Measurements from ENCODE around the gene FLNB. TPM values are rescaled to one million over a fixed set of nuclear protein-coding genes. Genes with fewer than 3 reads are reported as not detected.

FLNB gene
- total and polyA plus RNA-seq, 2 of the 13 experiments (the other 11 are each of a cell fraction or from before 2014, with no cell fraction given): 106 to 130 TPM

DNA sequence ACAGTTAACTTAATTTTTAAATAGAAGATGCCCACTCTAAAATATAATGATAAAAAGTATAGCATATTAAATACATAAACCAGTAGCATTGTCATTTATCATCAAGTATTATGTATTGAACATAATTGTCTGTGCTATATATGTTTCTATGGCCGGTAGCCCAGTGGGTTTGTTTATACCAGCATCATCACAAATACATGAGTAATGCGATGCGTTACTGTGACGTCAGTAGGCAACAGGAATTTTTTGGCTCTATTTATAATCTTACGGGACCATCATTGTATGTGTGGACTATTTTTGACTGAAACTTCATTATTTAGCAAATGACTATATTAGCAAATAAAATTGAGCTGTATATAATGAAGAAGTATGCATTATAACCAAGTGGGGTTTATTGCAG, 82.1 kb downstream of the FLNB start:
- H3K4me1 ChIP-seq (ENCODE audit: insufficient read depth, low read length): peaks cover 6% of the 10 kb centered on the region
- no peak overlapping the region for H2AFZ ChIP-seq (ENCODE audit: low read length)
- no peaks in the 10 kb centered on the region for H3K9me3 ChIP-seq (ENCODE audit: low read length)
- ChIA-PET CTCF (ENCODE audit: low intra/inter-chr PET ratio, low total read pairs) (no interaction called here), POLR2A (no interaction called here)
- ATAC-seq (no peak), DNase-seq (ENCODE audit: low spot score) (no peak), FAIRE-seq (no peak)
- H3K4me3 ChIP-seq (replicated peaks in 1 of 3; ENCODE audit: insufficient read depth in 1 of 3, low read depth in 2 of 3, low read length in 3 of 3): no peak overlapping the region
- WGBS (ENCODE audit: low lambda C conversion rate): 97% methylated on average over 5 of the region's 5 CpGs
- peaks cover 16 to 62% of the 10 kb centered on the region in 2 experiments for H3K36me3 ChIP-seq (replicated peaks in 1 of 2; ENCODE audit: control insufficient read depth in 1 of 2, insufficient read depth in 2 of 2, low read length in 2 of 2)
- no peak overlapping the region for H3K4me2 ChIP-seq (ENCODE audit: low read depth, low read length)
- no peaks in the 10 kb centered on the region for H3K27me3 ChIP-seq (ENCODE audit: control insufficient read depth in 1 of 2, insufficient read depth in 2 of 2, low read length in 2 of 2)
- intact Hi-C loops (cut with micrococcal nuclease; ENCODE audit: unreplicated experiment) (no loop called here), in situ Hi-C loops (cut with HindIII; ENCODE audit: extremely low pct_ligation_motif_present, low pct_unique_long_range_greater_than_20kb) (no loop called here)
- TF ChIP-seq ZNF703 (CRISPR knock-in tag; IDR thresholded peaks at IDR 0.05; ENCODE audit: borderline replicate concordance): no peak
- TF ChIP-seq, protein P1, sequence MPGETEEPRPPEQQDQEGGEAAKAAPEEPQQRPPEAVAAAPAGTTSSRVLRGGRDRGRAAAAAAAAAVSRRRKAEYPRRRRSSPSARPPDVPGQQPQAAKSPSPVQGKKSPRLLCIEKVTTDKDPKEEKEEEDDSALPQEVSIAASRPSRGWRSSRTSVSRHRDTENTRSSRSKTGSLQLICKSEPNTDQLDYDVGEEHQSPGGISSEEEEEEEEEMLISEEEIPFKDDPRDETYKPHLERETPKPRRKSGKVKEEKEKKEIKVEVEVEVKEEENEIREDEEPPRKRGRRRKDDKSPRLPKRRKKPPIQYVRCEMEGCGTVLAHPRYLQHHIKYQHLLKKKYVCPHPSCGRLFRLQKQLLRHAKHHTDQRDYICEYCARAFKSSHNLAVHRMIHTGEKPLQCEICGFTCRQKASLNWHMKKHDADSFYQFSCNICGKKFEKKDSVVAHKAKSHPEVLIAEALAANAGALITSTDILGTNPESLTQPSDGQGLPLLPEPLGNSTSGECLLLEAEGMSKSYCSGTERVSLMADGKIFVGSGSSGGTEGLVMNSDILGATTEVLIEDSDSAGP (CRISPR knock-in tag; IDR thresholded peaks at IDR 0.05; ENCODE audit: borderline replicate concordance): no peak
- TF ChIP-seq, protein P2, sequence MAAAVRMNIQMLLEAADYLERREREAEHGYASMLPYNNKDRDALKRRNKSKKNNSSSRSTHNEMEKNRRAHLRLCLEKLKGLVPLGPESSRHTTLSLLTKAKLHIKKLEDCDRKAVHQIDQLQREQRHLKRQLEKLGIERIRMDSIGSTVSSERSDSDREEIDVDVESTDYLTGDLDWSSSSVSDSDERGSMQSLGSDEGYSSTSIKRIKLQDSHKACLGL (CRISPR knock-in tag; IDR thresholded peaks at IDR 0.05): no peak
- TF ChIP-seq SIX4 (CRISPR knock-in tag; IDR thresholded peaks at IDR 0.05): no peak
- TF ChIP-seq, protein P3, sequence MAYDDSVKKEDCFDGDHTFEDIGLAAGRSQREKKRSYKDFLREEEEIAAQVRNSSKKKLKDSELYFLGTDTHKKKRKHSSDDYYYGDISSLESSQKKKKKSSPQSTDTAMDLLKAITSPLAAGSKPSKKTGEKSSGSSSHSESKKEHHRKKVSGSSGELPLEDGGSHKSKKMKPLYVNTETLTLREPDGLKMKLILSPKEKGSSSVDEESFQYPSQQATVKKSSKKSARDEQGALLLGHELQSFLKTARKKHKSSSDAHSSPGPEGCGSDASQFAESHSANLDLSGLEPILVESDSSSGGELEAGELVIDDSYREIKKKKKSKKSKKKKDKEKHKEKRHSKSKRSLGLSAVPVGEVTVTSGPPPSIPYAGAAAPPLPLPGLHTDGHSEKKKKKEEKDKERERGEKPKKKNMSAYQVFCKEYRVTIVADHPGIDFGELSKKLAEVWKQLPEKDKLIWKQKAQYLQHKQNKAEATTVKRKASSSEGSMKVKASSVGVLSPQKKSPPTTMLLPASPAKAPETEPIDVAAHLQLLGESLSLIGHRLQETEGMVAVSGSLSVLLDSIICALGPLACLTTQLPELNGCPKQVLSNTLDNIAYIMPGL (CRISPR knock-in tag; IDR thresholded peaks at IDR 0.05; ENCODE audit: borderline replicate concordance in 1 of 2, low read depth in 1 of 2): no peak
- TF ChIP-seq GFI1 (CRISPR knock-in tag; IDR thresholded peaks at IDR 0.05; ENCODE audit: borderline replicate concordance): no peak
- TF ChIP-seq ZNF746 (CRISPR knock-in tag; IDR thresholded peaks at IDR 0.05): no peak
- TF ChIP-seq WIZ (CRISPR knock-in tag; IDR thresholded peaks at IDR 0.05): no peak
- TF ChIP-seq ZSCAN30 (CRISPR knock-in tag; IDR thresholded peaks at IDR 0.05): no peak
- TF ChIP-seq ZNF446 (CRISPR knock-in tag; IDR thresholded peaks at IDR 0.05): no peak
- TF ChIP-seq ZSCAN20 (CRISPR knock-in tag; IDR thresholded peaks at IDR 0.05; ENCODE audit: borderline replicate concordance): no peak
- no peak for TF ChIP-seq ZNF124 (CRISPR knock-in tag; IDR thresholded peaks at IDR 0.05)
- TF ChIP-seq ZNF329 (CRISPR knock-in tag; IDR thresholded peaks at IDR 0.05; ENCODE audit: low read depth): no peak
- TF ChIP-seq EZH2 (conservative IDR thresholded peaks at IDR 0.05; ENCODE audit: low read depth, low read length): no peak
- TF ChIP-seq THAP11 (CRISPR knock-in tag; IDR thresholded peaks at IDR 0.05): no peak
- TF ChIP-seq, protein P4, sequence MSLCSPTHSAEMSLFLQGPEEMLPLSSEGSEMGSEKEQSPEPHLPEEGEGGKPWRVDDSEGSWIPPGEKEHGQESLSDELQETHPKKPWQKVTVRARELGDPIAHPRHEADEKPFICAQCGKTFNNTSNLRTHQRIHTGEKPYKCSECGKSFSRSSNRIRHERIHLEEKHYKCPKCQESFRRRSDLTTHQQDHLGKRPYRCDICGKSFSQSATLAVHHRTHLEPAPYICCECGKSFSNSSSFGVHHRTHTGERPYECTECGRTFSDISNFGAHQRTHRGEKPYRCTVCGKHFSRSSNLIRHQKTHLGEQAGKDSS (CRISPR knock-in tag; IDR thresholded peaks at IDR 0.05; ENCODE audit: borderline replicate concordance, low read depth): no peak
- TF ChIP-seq SRY (CRISPR knock-in tag; IDR thresholded peaks at IDR 0.05): no peak
- no peak for TF ChIP-seq STAG1 (CRISPR knock-in tag; IDR thresholded peaks at IDR 0.05)
- no peak for TF ChIP-seq SP1 (IDR thresholded peaks at IDR 0.05)
- TF ChIP-seq SP1 (CRISPR knock-in tag; IDR thresholded peaks at IDR 0.05): no peak
- BruUV-seq (replicated peaks): no TSS peak
- peaks cover 8% of the 10 kb centered on the region; the same call in 1 of the 2 replicates for H4K20me1 ChIP-seq (ENCODE audit: insufficient read depth, low read length)
- H3K9ac ChIP-seq (ENCODE audit: insufficient read depth, low read depth, low read length): no peak overlapping the region
- peaks cover 52% of the 10 kb centered on the region for H3K79me2 ChIP-seq (ENCODE audit: insufficient read depth, low read length)
- no peak overlapping the region for H3K27ac ChIP-seq (ENCODE audit: extremely low read length, insufficient read depth, low read length)
